HG03135 (cell line): Measurements from ENCODE around the gene AKAP13.

ENCODE experiments used
- ATAC-seq: cut with Tn5 transposase; IDR thresholded peaks from one replicate; pipeline ENCODE4 v1.9.1; 2021; ENCODE audit warnings: mild to moderate bottlenecking, moderate library complexity; ENCODE audit not compliant: unreplicated experiment

AKAP13 gene

DNA sequence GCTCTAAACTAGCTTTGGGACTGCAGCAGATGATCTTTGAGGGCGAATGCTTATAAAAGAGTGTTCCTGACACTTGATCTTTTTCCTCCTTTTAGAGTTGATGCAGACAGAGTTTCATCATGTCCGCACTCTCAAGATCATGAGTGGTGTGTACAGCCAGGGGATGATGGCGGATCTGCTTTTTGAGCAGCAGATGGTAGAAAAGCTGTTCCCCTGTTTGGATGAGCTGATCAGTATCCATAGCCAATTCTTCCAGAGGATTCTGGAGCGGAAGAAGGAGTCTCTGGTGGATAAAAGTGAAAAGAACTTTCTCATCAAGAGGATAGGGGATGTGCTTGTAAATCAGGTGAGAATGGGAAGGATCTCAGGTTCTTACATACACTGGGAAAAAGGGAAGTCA is 338.6 kb downstream of the AKAP13 start:
- no peak for ATAC-seq

DNA sequence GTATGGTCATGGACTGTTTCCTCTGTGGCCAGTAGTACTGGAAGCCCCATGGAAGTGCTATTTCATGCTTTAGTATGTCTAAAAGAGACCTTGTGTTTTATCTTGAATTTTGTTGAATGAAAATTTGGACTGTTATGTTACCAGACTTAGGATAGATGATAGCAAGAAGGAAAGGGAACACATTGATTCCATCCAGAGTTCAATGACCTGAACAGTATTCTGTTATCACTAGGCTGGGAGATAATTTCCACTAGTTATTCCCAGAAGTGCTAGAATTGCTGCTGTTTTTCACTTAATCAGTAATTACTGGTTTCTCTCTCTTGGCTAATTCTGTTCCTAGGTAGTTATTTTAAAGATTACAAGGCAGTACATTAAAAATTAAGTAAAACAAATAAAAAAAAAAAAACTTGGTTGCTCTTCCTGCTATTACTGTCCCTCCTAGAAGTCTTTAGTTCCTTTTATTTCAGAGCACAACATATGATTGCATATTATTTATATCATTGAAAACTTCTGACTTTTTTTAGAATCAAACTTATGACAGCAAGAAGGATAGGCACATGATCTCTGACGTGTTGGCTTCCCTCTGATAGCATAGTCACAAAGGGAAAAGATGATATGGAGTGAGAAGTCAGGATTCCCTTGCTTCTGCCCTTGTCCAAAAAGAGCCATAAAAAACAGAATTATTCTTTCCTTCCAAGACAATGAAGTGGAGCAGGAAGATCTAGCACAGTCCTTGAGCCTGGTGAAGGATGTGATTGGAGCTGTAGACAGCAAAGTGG is 342.2 kb downstream of the AKAP13 start:
- ATAC-seq: no peak

GRCh38 chr15:85723960-85724945 is 343.9 kb downstream of the AKAP13 start:
- ATAC-seq: no peak

DNA sequence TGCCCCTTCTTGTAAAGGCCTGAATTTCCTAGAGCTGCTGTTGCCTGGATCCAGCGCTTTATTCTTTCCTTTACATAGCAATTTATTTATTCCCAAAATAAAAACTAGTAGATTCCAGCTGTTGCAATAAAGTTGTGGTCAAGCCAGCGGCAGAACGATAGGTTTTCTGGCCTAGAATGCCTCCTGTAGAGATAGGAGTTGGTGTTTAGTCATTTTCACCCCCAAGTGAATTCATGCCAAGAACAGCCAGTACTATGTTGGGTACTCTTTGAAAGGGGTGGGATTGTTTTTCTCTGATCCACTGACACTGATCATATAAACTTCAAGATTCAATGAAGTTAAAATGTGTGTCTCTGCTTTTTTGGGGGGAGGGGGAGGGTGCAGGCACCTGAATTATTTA is 344.6 kb downstream of the AKAP13 start:
- no peak for ATAC-seq

DNA sequence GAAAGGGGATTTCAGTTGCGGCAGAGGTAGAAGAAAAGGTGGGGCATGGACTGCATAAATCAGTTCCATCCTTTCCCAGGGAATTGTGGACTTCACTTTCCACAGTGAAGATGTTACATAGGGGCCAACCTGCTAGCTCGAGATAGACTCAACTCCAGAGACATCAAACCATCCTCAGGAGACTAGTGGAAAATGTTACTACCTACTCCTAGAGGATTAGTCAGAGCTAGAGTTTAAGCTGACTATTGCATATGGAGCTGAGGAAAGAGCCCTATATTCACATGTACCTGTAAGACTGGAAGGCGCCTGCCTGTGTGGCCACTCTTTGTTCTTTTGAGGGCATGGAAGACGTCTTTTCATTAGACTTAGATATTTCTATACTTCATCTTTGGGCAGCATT is 345.2 kb downstream of the AKAP13 start:
- no peak for ATAC-seq

GRCh38 chr15:85726454-85726853 is 346.1 kb downstream of the AKAP13 start:
- ATAC-seq: no peak

- ATAC-seq: no peak
Measured at GRCh38 chr15:85727068-85727467, 346.7 kb downstream of the AKAP13 start.

GRCh38 chr15:85730001-85730820 is 349.8 kb downstream of the AKAP13 start:
- ATAC-seq: peak; percentile 71

GRCh38 chr15:85733416-85733815 is 353.0 kb downstream of the AKAP13 start:
- ATAC-seq: no peak

DNA sequence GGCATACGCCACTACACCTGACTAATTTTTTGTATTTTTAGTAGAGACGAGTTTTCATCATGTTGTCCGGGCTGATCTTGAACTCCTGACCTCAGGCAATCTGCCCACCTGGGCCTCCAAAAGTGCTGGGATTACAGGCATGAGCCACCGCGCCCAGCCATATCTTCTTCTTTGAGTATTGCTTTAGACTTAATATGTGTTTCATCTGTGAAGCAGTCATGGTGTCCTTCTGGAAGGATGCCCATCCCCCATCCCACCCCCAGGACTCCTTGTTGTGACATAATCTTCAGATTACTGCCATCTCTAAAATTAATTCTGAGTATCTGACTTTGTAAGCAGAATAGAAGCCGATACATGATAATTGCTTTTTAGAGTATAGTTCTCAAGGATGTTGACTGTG is 356.7 kb downstream of the AKAP13 start:
- no peak for ATAC-seq

DNA sequence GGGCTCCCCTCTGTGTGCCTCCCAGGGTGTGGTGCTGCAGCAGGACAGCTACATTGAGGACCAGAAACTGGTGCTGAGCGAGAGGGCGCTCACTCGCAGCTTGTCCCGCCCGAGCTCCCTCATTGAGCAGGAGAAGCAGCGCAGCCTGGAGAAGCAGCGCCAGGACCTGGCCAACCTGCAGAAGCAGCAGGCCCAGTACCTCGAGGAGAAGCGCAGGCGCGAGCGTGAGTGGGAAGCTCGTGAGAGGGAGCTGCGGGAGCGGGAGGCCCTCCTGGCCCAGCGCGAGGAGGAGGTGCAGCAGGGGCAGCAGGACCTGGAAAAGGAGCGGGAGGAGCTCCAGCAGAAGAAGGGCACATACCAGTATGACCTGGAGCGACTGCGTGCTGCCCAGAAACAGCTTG is 360.6 kb downstream of the AKAP13 start:
- no peak for ATAC-seq

- no peak for ATAC-seq
Measured at GRCh38 chr15:85741662-85742061, 361.3 kb downstream of the AKAP13 start.

DNA sequence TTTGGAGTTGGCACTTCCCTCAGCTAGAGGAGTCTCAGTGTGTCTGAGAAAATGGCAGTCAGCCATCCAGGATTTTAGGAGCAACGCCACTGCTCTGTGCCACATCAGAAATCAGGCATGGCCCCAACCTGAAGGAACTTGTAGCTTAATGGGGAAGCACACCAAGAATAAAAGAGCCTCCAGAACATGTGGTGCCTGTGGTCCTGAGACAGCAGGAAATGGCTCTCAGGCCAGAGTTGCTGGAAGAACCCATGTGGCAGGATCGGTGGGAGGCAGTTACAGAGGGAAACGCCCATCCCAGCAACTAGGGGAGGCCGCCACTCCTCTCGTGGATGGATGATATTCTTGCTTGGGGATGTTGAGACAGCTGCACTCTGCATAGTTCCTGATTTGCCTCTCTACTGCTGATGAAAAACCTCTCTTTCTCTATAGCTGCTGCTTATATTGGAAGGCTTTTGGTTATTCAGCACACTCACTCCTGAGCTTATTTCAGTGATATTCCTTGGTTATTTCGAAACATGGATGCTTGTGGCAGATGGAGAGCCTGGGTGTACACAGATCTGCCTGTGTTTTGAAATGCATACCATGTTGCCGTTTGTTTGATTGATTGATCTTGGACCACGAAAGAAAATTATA is 361.9 kb downstream of the AKAP13 start:
- no peak for ATAC-seq

GRCh38 chr15:85743392-85744055 is 363.1 kb downstream of the AKAP13 start:
- ATAC-seq: no peak

GRCh38 chr15:85744579-85744978 is 364.2 kb downstream of the AKAP13 start:
- ATAC-seq: no peak

DNA sequence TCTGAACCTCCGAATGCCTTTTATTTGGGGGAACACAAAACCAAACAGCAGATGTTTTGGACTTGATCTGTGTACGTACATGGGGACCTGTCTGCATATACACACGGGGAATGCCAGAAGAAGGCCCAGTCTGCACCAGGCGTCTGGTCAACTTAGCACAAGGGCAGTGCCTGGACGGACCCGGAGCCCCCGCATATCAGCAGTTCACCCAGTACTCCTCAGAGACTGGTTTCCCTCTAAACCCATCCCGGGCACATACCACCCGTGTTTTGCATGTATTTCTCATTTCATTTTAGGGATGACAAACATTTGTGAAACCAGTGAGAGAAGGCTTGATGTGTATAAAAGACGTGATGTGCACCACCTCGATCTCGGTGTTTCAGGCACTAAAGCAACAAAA is 364.6 kb downstream of the AKAP13 start:
- no peak for ATAC-seq

DNA sequence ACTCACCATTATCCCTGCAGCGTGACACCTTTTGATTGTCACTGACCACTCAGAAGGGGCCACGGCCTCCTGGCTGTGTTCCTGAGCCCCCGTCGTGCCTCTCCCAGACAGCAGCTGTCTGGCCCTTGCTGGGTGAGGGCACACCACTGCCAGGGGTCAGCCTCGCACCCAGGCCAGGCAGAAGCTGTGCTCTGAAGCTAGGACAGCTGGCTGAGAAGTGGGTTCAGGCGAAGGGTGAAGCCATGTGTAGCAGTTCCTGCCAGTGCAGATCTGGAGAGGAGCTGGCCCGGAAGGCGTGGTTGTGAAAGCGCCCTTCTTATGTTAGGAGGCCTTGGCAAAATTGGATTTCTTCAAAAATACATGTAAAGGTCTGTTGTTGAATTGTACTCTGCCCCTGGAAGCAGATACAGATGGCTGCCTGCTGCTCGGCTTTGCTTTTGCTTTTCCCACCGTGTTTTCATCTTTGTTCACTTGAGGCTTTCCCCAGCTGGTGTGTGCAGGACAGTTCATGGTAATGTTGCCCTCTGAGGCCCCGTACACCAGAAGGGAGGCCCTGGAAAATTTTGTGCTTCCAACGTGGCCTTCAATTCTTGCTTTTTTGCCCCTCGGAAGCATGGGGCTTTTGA is 365.2 kb downstream of the AKAP13 start:
- ATAC-seq: no peak

DNA sequence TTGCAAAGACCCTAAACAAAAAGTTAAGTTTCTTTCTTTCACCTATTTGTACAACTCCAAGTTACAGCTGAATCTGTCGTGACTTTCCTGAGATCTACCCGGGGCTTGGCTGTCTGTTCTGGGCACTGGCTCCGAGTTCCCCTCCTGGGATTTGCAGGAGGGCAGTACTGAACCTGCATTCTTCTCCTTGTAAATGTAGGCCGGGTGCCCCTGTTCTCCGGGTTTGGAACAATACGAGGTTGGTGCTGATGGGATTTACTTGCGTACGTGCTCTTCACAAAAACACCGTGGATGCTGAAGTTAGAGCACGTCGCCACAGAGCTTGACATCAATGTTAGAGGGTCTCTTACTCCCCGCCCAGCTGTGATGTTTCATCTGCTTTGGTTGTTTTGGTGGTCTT is 366.2 kb downstream of the AKAP13 start:
- no peak for ATAC-seq

DNA sequence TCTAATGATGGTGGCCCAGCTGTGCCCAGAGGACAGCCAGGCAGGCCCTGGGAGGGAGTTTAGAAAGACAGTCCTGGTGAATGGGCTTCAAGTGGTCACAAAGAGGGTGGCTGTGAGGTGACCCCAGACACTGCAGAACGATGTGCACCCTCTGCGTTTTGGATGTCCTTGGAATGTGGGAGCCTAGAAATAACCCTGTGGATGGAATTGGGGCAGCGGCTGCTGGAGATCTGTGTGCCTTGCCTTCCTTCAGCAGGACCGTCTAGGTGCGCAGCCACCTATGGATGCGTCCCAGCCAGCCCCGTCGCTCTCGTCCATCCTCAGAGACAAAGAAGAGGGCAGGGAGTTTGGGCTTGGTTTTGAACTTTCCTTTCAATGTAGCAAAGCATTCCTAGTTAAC is 367.8 kb downstream of the AKAP13 start:
- no peak for ATAC-seq

GRCh38 chr15:85748729-85749128 is 368.3 kb downstream of the AKAP13 start:
- ATAC-seq: no peak
